ENCODE measurements around the gene CISD3.

DNA sequence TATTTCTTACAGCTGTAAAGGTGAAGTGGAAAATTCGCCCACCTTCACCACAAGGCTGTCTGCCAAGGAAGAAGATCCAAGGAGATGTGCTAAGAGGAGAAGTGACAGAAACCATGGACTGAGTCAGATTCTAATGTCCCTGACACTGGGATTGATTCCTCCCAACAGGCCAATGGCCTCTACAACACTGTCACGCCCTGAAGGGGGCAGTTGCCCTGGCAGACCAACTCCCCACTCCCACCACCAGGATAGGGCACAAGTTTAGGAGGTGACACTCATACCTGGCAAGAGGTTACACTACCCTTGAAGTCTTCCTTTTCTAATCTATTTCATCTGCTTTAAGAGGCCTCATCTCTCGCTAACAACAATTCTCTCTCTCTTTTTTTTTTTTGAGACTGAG lies 53.1 kb downstream of the CISD3 start:
- TF ChIP-seq CTCF (conservative IDR thresholded peaks at IDR 0.05) (no peak), ZFX (IDR thresholded peaks at IDR 0.05) (no peak)
